Ishikawa (cell line): ENCODE data around the gene RELN.

Experiments used
- CREB1 ChIP-seq: IDR thresholded peaks from 2 replicates; pipeline ENCODE4 v1.6.1; 2012; ENCODE audit warnings: low read depth
- FOXM1 ChIP-seq: IDR thresholded peaks from 2 replicates; pipeline ENCODE4 v1.6.1; 2012; ENCODE audit warnings: low read depth, borderline replicate concordance
- RAD21 ChIP-seq: IDR thresholded peaks from 2 replicates; pipeline ENCODE4 v1.6.1; 2012; ENCODE audit warnings: low read depth
- YY1 ChIP-seq: IDR thresholded peaks from 2 replicates; pipeline ENCODE4 v1.6.1; 2012; ENCODE audit warnings: low read depth
- TF ChIP-seq, protein P1 (sequence below): IDR thresholded peaks from 2 replicates; pipeline ENCODE4 v1.6.1; 2012
- TF ChIP-seq, protein P2 (sequence below): IDR thresholded peaks from 2 replicates; pipeline ENCODE4 v1.6.1; 2012; ENCODE audit warnings: low read depth, mild to moderate bottlenecking

DNA sequence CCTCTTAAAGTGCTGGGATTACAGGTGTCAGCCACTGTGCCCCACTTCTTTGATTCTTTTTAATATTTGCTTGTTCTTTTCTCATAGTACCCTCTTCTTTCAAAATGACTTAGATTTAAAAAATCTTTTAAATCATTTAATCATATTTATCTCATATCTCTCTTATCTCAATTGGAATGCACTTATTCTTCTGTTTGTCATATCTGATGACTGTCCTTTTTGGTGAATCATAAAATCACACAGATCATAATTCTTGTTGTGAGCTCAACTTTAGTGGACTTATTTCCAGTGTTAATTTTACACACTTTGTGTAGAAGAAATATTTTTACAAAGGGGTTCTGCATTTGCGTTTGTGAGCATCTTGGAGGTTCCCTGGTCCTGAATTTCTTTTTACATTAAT, 323.1 kb downstream of the RELN start:
- TF ChIP-seq YY1 (no peak), RAD21 (no peak), CREB1 (no peak), FOXM1 (no peak)
- TF ChIP-seq, protein P1, sequence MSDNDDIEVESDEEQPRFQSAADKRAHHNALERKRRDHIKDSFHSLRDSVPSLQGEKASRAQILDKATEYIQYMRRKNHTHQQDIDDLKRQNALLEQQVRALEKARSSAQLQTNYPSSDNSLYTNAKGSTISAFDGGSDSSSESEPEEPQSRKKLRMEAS, result no peak
- TF ChIP-seq, protein P2, sequence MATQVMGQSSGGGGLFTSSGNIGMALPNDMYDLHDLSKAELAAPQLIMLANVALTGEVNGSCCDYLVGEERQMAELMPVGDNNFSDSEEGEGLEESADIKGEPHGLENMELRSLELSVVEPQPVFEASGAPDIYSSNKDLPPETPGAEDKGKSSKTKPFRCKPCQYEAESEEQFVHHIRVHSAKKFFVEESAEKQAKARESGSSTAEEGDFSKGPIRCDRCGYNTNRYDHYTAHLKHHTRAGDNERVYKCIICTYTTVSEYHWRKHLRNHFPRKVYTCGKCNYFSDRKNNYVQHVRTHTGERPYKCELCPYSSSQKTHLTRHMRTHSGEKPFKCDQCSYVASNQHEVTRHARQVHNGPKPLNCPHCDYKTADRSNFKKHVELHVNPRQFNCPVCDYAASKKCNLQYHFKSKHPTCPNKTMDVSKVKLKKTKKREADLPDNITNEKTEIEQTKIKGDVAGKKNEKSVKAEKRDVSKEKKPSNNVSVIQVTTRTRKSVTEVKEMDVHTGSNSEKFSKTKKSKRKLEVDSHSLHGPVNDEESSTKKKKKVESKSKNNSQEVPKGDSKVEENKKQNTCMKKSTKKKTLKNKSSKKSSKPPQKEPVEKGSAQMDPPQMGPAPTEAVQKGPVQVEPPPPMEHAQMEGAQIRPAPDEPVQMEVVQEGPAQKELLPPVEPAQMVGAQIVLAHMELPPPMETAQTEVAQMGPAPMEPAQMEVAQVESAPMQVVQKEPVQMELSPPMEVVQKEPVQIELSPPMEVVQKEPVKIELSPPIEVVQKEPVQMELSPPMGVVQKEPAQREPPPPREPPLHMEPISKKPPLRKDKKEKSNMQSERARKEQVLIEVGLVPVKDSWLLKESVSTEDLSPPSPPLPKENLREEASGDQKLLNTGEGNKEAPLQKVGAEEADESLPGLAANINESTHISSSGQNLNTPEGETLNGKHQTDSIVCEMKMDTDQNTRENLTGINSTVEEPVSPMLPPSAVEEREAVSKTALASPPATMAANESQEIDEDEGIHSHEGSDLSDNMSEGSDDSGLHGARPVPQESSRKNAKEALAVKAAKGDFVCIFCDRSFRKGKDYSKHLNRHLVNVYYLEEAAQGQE, result no peak
